Calu3 (cell line): Measurements from ENCODE around the gene APOO. TPM values are rescaled to one million over a fixed set of nuclear protein-coding genes. Genes with fewer than 3 reads are reported as not detected.
A peak's percentile ranks its signal among the peaks of the same experiment; 100 is the strongest.

Source experiments
- BruUV-seq: library from RNA; stranded (reverse); fragments of 400-500 nt; replicated peaks from 2 replicates; lab custom pipeline; 2021; lab: Mats Ljungman, UMichigan
- CTCF ChIA-PET: fragments of 300-600 bp; sonication (Branson Sonifier 250); formaldehyde crosslinking; loops from one replicate; lab custom pipeline; 2022; ENCODE audit warnings: antibody characterized with exemption; lab: Charles Lee
- DNase-seq: peaks from one replicate; pipeline ENCODE4 v3.0.0; 2022
- H3K27ac Mint-ChIP-seq: one replicate; pipeline ENCODE4 v1.8.0; 2022; ENCODE audit warnings: mixed read lengths; ENCODE audit not compliant: unreplicated experiment
- H3K27me3 Mint-ChIP-seq: one replicate; pipeline ENCODE4 v1.8.0; 2022; ENCODE audit warnings: mixed read lengths; ENCODE audit not compliant: unreplicated experiment
- H3K36me3 Mint-ChIP-seq: one replicate; pipeline ENCODE4 v1.8.0; 2022; ENCODE audit warnings: mild to moderate bottlenecking, moderate library complexity, mixed read lengths; ENCODE audit not compliant: insufficient read depth, unreplicated experiment
- H3K4me1 Mint-ChIP-seq: one replicate; pipeline ENCODE4 v1.8.0; 2022; ENCODE audit warnings: mild to moderate bottlenecking, low read depth, mixed read lengths; ENCODE audit not compliant: unreplicated experiment
- H3K4me3 Mint-ChIP-seq: one replicate; pipeline ENCODE4 v1.8.0; 2022; ENCODE audit warnings: mild to moderate bottlenecking, low read depth, moderate library complexity, mixed read lengths; ENCODE audit not compliant: unreplicated experiment
- H3K9me3 Mint-ChIP-seq: one replicate; pipeline ENCODE4 v1.8.0; 2022; ENCODE audit warnings: low read depth, mixed read lengths; ENCODE audit not compliant: unreplicated experiment
- intact Hi-C: fragments of 100-400 bp; cut with micrococcal nuclease; formaldehyde crosslinking; loops from one replicate; pipeline ENCODE4 v1.10.0; 2022; ENCODE audit not compliant: unreplicated experiment
- total RNA-seq: library from RNA; stranded (reverse); gene quantifications from 2 replicates; pipeline ENCODE4 v1.2.3, GENCODE V29; 2022
- TF ChIP-seq, protein P1 (sequence below): fragments of 200-600 bp; IDR thresholded peaks from one replicate; pipeline ENCODE4 v1.8.0; 2022; ENCODE audit warnings: antibody characterized with exemption; ENCODE audit not compliant: unreplicated experiment

The APOO gene
- total RNA-seq, 1 experiment from 2014 or later: 46.8 TPM

DNA sequence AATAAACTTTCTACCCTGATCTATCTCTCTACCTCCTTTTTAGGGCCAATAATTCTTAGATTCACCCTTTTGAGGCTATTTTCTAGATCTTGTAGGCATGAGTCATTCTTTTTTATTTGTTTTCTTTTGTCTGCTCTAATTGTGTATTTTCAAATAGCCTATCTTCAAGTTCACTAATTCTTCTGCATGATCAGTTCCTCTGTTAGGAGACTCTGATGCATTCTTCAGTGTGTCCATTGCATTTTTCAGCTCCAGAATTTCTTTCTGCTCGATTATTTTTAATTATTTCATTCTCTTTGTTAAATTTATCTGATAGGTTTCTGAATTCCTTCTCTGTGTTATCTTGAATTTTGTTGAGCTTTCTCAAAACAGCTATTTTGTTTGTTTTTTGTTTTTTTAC is 11.4 kb upstream of the APOO start:
- CTCF ChIA-PET: interaction anchor here (1.2 kb wide), 1 partner anchor 11 kb away, joined by 3 read pairs; no protein-coding TSS in a partner anchor
- TF ChIP-seq, protein P1, sequence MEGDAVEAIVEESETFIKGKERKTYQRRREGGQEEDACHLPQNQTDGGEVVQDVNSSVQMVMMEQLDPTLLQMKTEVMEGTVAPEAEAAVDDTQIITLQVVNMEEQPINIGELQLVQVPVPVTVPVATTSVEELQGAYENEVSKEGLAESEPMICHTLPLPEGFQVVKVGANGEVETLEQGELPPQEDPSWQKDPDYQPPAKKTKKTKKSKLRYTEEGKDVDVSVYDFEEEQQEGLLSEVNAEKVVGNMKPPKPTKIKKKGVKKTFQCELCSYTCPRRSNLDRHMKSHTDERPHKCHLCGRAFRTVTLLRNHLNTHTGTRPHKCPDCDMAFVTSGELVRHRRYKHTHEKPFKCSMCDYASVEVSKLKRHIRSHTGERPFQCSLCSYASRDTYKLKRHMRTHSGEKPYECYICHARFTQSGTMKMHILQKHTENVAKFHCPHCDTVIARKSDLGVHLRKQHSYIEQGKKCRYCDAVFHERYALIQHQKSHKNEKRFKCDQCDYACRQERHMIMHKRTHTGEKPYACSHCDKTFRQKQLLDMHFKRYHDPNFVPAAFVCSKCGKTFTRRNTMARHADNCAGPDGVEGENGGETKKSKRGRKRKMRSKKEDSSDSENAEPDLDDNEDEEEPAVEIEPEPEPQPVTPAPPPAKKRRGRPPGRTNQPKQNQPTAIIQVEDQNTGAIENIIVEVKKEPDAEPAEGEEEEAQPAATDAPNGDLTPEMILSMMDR: no peak

DNA sequence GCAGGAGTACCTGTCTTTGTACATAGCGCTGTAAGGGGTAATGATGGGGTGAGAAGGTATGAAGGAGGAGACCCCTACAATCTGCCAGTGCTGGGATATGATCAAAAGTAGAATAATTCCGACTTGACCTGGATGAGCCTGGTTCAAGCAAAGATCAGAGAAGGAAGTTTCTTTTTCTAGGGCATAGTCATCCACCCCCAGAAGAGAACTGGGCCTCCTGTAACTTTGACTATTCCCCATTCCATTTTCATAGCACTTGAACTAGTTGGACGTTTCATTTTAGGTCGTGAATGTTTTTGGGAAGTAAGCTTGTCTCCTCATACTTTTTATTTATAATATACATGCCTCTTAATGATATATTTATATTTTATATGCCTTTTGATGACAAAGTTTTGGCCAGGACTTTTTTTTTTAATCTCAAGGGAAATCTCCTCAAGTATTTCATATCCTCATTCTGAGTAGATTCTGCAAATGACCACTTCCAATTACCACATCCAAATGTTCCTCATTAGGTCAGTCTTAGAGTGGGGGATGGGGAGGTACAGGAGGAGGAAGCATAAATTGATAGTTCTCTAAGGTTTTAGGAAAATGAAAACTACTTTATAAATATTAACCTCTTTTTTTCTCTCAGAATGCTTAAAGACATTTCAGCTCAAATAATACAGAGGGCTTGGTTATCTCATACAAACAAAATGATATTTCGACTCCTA is 3.5 kb upstream of the APOO start:
- peaks cover 14% of the 10 kb centered on the region for H3K36me3 Mint-ChIP-seq
- H3K9me3 Mint-ChIP-seq: no peaks in the 10 kb centered on the region
- DNase-seq: no peak
- intact Hi-C loops: loop anchor here (10.0 kb wide), 1 partner anchor 334 kb away; no protein-coding TSS in a partner anchor
- H3K27me3 Mint-ChIP-seq: no peaks in the 10 kb centered on the region
- TF ChIP-seq, protein P1: no peak
- no peak overlapping the region for H3K27ac Mint-ChIP-seq
- no peak overlapping the region for H3K4me3 Mint-ChIP-seq
- no peaks in the 10 kb centered on the region for H3K4me1 Mint-ChIP-seq
- CTCF ChIA-PET: interaction anchor here (0.7 kb wide), 1 partner anchor 41 kb away, joined by 3 read pairs; no protein-coding TSS in a partner anchor
- BruUV-seq: no TSS peak

More for the DNA sequence above, 11.4 kb upstream of the APOO start:
- Mint-ChIP-seq H3K27ac (no peak overlapping the region), H3K27me3 (no peaks in the 10 kb centered on the region), H3K9me3 (no peaks in the 10 kb centered on the region), H3K4me3 (no peak overlapping the region), H3K4me1 (no peaks in the 10 kb centered on the region), H3K36me3 (no peaks in the 10 kb centered on the region)
- no peak for DNase-seq
- intact Hi-C loops: loop anchor here (10.0 kb wide), 1 partner anchor 326 kb away; no protein-coding TSS in a partner anchor
- no TSS peak for BruUV-seq

DNA sequence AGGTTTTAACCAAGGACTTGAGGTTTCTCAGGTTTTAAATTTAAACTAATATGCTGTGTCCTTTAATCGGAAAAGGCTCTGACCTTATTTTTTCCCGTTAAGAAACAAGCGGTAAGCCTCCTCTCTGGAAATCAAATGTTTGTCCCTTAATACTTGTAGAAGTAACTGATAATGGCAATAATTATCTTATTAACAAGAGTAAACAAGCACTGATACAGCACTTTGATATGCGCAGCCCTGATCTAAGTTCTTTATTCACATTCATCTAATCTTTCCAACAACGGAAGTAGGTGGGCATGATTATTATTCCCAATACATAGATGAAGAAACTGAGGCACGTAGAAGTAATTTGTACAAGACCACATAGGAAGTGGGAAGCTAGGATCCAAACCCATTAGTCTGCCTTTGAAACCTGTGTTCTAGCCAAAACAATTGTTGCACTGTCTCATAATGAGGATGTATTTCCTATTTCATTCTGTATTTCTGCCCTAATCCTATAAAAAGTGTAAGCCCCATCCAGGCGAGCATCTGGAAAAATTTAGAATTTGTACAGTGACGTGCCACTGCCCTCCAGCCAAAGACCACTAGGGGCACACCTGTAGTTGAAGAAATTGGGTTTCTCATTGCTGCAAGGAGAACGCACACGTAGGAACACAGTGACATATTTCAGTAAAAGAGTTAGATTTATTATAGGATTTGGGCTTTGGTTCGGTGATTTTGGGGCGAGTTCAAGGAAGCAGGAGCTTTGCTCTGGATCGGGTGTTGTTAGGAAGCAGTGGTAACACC is 674 bp upstream of the APOO start:
- H3K9me3 Mint-ChIP-seq: no peaks in the 10 kb centered on the region
- H3K4me1 Mint-ChIP-seq: peaks cover 11% of the 10 kb centered on the region
- no peaks in the 10 kb centered on the region for H3K27me3 Mint-ChIP-seq
- DNase-seq: no peak
- no TSS peak for BruUV-seq
- H3K36me3 Mint-ChIP-seq: peaks cover 14% of the 10 kb centered on the region
- TF ChIP-seq, protein P1: no peak
- CTCF ChIA-PET: interaction anchor here (0.6 to 2.4 kb wide), 2 partner anchors 11 to 145 kb away, joined by 3 to 22 read pairs; no protein-coding TSS in a partner anchor
- H3K27ac Mint-ChIP-seq: no peak overlapping the region
- H3K4me3 Mint-ChIP-seq: peak overlapping the region; percentile 74
- intact Hi-C loops: loop anchor here (2.0 kb wide), 1 partner anchor 146 kb away; the partner anchor contains the start of gene EIF2S3

DNA sequence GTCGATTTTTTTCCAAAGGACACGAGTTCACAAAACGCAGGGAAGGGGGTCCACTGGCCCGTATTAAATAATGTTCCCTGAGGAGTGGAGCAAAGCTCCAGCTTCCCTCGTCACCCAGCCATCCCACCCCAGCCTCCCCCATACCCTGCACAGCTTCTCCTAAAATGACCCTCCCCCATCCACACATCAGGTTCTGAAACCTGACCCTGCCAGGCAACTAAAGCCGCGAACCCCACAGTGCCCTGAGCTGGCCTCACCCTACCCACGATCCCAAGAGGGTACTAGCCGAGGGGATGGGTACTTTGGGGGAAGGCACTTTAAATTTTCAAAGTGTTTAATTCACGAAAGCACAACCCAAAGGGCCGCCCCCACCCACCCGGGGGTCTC is 634 bp downstream of the APOO start:
- no TSS peak for BruUV-seq
- Mint-ChIP-seq H3K9me3 (no peaks in the 10 kb centered on the region), H3K27me3 (no peaks in the 10 kb centered on the region), H3K27ac (no peak overlapping the region), H3K36me3 (peaks cover 14% of the 10 kb centered on the region), H3K4me3 (peak overlapping the region; percentile 74), H3K4me1 (peaks cover 12% of the 10 kb centered on the region)
- CTCF ChIA-PET: interaction anchor here (2.4 kb wide), 1 partner anchor 147 kb away, joined by 22 read pairs; no protein-coding TSS in a partner anchor
- intact Hi-C loops: no loop called here
- DNase-seq: no peak
- TF ChIP-seq, protein P1: no peak
